G401 (cell line): ENCODE results near the gene PACS2. TPM values are rescaled to one million over a fixed set of nuclear protein-coding genes. Genes with fewer than 3 reads are reported as not detected.

Experiments used
- DNase-seq: peaks from one replicate; pipeline ENCODE4 v3.0.0-alpha.2; 2015; ENCODE audit warnings: low spot score
- in situ Hi-C: cut with HindIII; loops from 2 replicates; pipeline ENCODE4 v1.10.0; 2016; ENCODE audit warnings: low sequenced_read_pairs, mixed read lengths
- total RNA-seq: library from RNA; depleted of rRNA; stranded (reverse); fragments of >200 nt; shearing (Covaris generic); gene quantifications from 2 replicates; pipeline ENCODE4 v1.2.3, GENCODE V29; 2014

Gene PACS2
- total RNA-seq, 1 experiment from 2014 or later, result 50.7 TPM

GRCh38 chr14:105391541-105391940, 77.0 kb downstream of the PACS2 start:
- in situ Hi-C loops, result no loop called here

GRCh38 chr14:105392131-105393090, 77.9 kb downstream of the PACS2 start:
- no peak for DNase-seq
- in situ Hi-C loops, result no loop called here

More at GRCh38 chr14:105391541-105391940, 77.0 kb downstream of the PACS2 start:
- DNase-seq, result no peak

- in situ Hi-C loops, result no loop called here
- no peak for DNase-seq
Measured at GRCh38 chr14:105393151-105393550, 78.6 kb downstream of the PACS2 start.

- in situ Hi-C loops, result no loop called here
- DNase-seq, result no peak
Measured at GRCh38 chr14:105394714-105395537, 80.4 kb downstream of the PACS2 start.

GRCh38 chr14:105395538-105395854, 80.9 kb downstream of the PACS2 start:
- in situ Hi-C loops, result no loop called here
- no peak for DNase-seq

GRCh38 chr14:105397350-105397931, 82.9 kb downstream of the PACS2 start:
- no peak for DNase-seq
- in situ Hi-C loops, result no loop called here

GRCh38 chr14:105398044-105398725, 83.6 kb downstream of the PACS2 start, which contains the start of gene TEX22:
TSS of gene TEX22 (plus strand) at chr14:105398538. CDS start at chr14:105399341, 803 bp downstream.
- in situ Hi-C loops, result no loop called here
- DNase-seq, result peak; percentile 73

GRCh38 chr14:105398726-105399465, 84.3 kb downstream of the PACS2 start:
- no peak for DNase-seq
- in situ Hi-C loops, result no loop called here

GRCh38 chr14:105399466-105399775, 84.9 kb downstream of the PACS2 start:
- in situ Hi-C loops, result no loop called here
- DNase-seq, result peak; percentile 3

GRCh38 chr14:105400016-105400415, 85.5 kb downstream of the PACS2 start:
- in situ Hi-C loops, result no loop called here
- no peak for DNase-seq

GRCh38 chr14:105401699-105402098, 87.2 kb downstream of the PACS2 start:
- in situ Hi-C loops, result no loop called here
- no peak for DNase-seq

GRCh38 chr14:105408592-105408991, 94.0 kb downstream of the PACS2 start:
- no peak for DNase-seq
- in situ Hi-C loops, result no loop called here

- in situ Hi-C loops, result no loop called here
- DNase-seq, result no peak
Measured at GRCh38 chr14:105409364-105409763, 94.8 kb downstream of the PACS2 start.

GRCh38 chr14:105410642-105411016, 96.1 kb downstream of the PACS2 start:
- no peak for DNase-seq
- in situ Hi-C loops, result no loop called here

- DNase-seq, result no peak
- in situ Hi-C loops, result no loop called here
Measured at GRCh38 chr14:105411017-105411941, 96.7 kb downstream of the PACS2 start.

- in situ Hi-C loops, result no loop called here
- no peak for DNase-seq
Measured at GRCh38 chr14:105411985-105412770, 97.6 kb downstream of the PACS2 start.
